Astrocyte of the cerebellum (primary cell): ENCODE results near the gene HSD17B2.

Experiments
- DNase-seq: peaks from one replicate; pipeline ENCODE4 v3.0.0-alpha.2; 2011; ENCODE audit warnings: low read depth
- H3K4me3 ChIP-seq: 2 replicates; pipeline ENCODE4 v1.5.1; 2011; ENCODE audit warnings: mild to moderate bottlenecking, low read depth, low read length, moderate library complexity
- CTCF ChIP-seq: IDR thresholded peaks from 2 replicates; pipeline ENCODE4 v1.5.1; 2012; ENCODE audit warnings: low read length, low read depth, moderate library complexity, mild to moderate bottlenecking; ENCODE audit errors: missing control alignments
- in situ Hi-C: cut with HindIII; loops from 2 replicates; pipeline ENCODE4 v1.10.0; 2017; ENCODE audit warnings: low sequenced_read_pairs

HSD17B2 gene

DNA sequence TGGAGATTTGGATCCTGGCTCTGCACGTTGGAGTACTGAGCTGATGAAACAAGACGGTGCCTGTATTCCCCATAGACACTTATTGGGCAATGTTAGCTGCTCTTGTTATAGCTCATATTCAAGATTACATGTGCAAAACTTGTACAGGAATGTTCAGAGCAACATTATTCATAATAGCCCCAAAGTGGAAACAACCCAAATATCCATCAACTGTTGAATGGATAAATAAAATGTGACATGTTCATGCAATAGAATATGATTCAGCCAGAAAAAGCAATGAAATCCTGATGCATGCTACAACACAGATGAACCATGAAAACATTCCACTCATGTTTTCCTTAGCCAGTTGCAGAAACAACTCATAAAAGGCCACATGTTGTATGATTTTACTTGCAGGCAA lies 18.1 kb upstream of the HSD17B2 start:
- no peak overlapping the region for H3K4me3 ChIP-seq
- in situ Hi-C loops = no loop called here
- no peak for DNase-seq
- TF ChIP-seq CTCF = no peak

DNA sequence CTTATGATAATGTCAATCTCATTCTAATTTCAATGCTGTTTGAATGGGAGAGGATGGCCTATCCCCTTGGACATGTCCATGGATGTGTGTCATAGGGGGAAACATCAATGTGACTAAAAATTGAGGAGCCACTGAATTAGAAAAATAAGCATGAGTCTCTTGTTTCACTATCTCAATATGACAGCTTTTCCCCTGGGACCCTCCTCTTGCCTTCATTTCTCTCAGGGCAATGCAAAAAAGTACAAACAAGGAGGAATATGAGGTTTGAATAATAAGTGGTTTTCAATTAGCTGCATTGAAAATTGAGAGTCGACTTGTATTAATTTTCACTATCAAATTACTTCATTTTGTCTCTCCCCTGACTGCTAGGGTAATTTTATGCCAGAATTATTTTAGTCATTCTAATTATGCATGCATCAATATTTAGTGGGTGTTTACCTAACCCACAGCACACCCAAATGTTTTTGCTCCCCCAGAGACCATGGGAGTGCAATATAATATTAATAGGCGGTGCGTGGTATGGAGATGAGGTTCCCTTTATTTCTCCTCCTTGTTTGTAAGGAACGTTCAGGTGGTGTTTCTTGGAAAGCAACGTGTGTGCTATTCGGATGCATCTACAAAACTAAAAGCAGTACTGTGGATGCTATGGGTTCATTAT lies 17.0 kb upstream of the HSD17B2 start:
- in situ Hi-C loops = no loop called here
- no peak for DNase-seq
- no peak overlapping the region for H3K4me3 ChIP-seq
- no peak for TF ChIP-seq CTCF

DNA sequence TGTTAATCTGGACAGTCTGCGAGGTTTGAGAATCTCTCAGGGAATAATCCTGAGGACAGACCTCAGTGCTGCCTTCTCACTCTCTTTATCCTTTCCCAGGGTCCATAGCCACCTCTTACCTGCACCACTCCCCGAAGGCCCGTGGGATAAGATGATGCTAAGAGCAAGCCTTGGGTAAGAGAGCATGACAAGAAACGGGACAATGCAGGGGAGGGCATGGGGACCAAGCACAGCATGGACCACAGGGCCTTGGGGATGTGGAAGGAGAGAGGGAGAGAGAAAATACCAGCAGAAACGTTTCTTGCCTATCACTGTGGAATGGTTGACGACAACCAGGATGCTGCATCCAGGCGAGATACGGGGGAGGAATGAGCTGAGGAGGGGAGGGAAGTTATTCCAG lies 15.5 kb upstream of the HSD17B2 start:
- in situ Hi-C loops = no loop called here
- no peak for TF ChIP-seq CTCF
- no peak overlapping the region for H3K4me3 ChIP-seq
- no peak for DNase-seq

- no peak overlapping the region for H3K4me3 ChIP-seq
- in situ Hi-C loops = no loop called here
- no peak for DNase-seq
- no peak for TF ChIP-seq CTCF
Observed at GRCh38 chr16:82020051-82020450, 15.0 kb upstream of the HSD17B2 start.

DNA sequence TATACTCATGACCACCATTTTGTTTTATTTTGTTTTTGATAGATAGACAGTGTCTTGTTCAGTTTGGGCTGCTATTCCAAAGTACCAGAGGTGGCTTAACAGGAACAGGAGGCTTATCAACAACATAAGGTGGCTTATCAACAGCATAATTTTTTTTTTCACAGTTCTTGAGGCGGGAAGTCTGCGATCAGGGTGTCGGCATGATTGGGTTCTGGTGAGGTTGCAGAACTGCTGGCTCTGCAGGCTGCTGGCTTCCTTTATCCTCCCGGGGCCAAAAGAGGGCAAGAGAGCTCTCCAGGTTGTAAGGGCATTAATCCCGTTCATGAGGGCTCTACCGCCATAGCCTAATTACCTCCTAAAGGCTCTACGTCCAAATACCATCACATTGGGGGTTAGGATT lies 11.8 kb upstream of the HSD17B2 start:
- TF ChIP-seq CTCF = no peak
- no peak overlapping the region for H3K4me3 ChIP-seq
- in situ Hi-C loops = no loop called here
- no peak for DNase-seq

- H3K4me3 ChIP-seq = no peak overlapping the region
- in situ Hi-C loops = no loop called here
- TF ChIP-seq CTCF = no peak
- no peak for DNase-seq
Observed at GRCh38 chr16:82024316-82024715, 10.7 kb upstream of the HSD17B2 start.
